MG63 (cell line): ENCODE measurements around the gene TIMP3. TPM values are rescaled to one million over a fixed set of nuclear protein-coding genes. Genes with fewer than 3 reads are reported as not detected.

Experiments
- DNase-seq: peaks from one replicate; pipeline ENCODE4 v3.0.0-alpha.2; 2020
- H3K27me3 ChIP-seq: fragments of 250-450 bp; sonication (Bioruptor Pico); 2 replicates; pipeline ENCODE4 v1.5.1; 2020; ENCODE audit warnings: mild to moderate bottlenecking, moderate library complexity
- H3K36me3 ChIP-seq: fragments of 250-450 bp; sonication (Bioruptor Pico); 2 replicates; pipeline ENCODE4 v1.5.1; 2020; ENCODE audit warnings: mild to moderate bottlenecking, moderate library complexity
- H3K4me3 ChIP-seq: fragments of 250-450 bp; sonication (Bioruptor Pico); 2 replicates; pipeline ENCODE4 v1.5.1; 2020; ENCODE audit warnings: mild to moderate bottlenecking, moderate library complexity
- H3K9me3 ChIP-seq: fragments of 250-450 bp; sonication (Bioruptor Pico); 2 replicates; pipeline ENCODE4 v1.5.1; 2020; ENCODE audit warnings: mild to moderate bottlenecking, moderate library complexity
- total RNA-seq: library from RNA; depleted of rRNA; stranded (reverse); fragments of >200 nt; shearing (Covaris generic); gene quantifications from 2 replicates; pipeline ENCODE4 v1.2.3, GENCODE V29; 2014; ENCODE audit warnings: low replicate concordance

The TIMP3 gene
- total RNA-seq, 1 experiment from 2014 or later, result 63.3 TPM

- Histone ChIP-seq H3K9me3 (no peaks in the 10 kb centered on the region), H3K36me3 (no peaks in the 10 kb centered on the region), H3K27me3 (no peaks in the 10 kb centered on the region), H3K4me3 (no peak overlapping the region)
- no peak for DNase-seq
These were observed 72.9 kb downstream of the TIMP3 start for GRCh38 chr22:32874385-32874784.

GRCh38 chr22:32874976-32875375 lies 73.5 kb downstream of the TIMP3 start:
- H3K36me3 ChIP-seq, result no peaks in the 10 kb centered on the region
- no peak overlapping the region for H3K4me3 ChIP-seq
- H3K27me3 ChIP-seq, result no peaks in the 10 kb centered on the region
- DNase-seq, result no peak
- no peaks in the 10 kb centered on the region for H3K9me3 ChIP-seq

GRCh38 chr22:32876516-32876915 lies 75.0 kb downstream of the TIMP3 start:
- Histone ChIP-seq H3K9me3 (no peaks in the 10 kb centered on the region), H3K27me3 (no peaks in the 10 kb centered on the region), H3K4me3 (no peak overlapping the region), H3K36me3 (no peaks in the 10 kb centered on the region)
- no peak for DNase-seq

GRCh38 chr22:32877196-32877595 lies 75.7 kb downstream of the TIMP3 start:
- no peak overlapping the region for H3K4me3 ChIP-seq
- DNase-seq, result no peak
- H3K36me3 ChIP-seq, result no peaks in the 10 kb centered on the region
- no peaks in the 10 kb centered on the region for H3K27me3 ChIP-seq
- H3K9me3 ChIP-seq, result no peaks in the 10 kb centered on the region

- Histone ChIP-seq H3K36me3 (no peaks in the 10 kb centered on the region), H3K9me3 (no peaks in the 10 kb centered on the region), H3K27me3 (no peaks in the 10 kb centered on the region), H3K4me3 (no peak overlapping the region)
- DNase-seq, result no peak
These were observed 78.0 kb downstream of the TIMP3 start for GRCh38 chr22:32879550-32879949.

- DNase-seq, result no peak
- Histone ChIP-seq H3K9me3 (no peaks in the 10 kb centered on the region), H3K36me3 (no peaks in the 10 kb centered on the region), H3K27me3 (no peaks in the 10 kb centered on the region), H3K4me3 (no peak overlapping the region)
These were observed 78.6 kb downstream of the TIMP3 start for GRCh38 chr22:32880061-32880460.

GRCh38 chr22:32880505-32880892 lies 79.0 kb downstream of the TIMP3 start:
- Histone ChIP-seq H3K36me3 (no peaks in the 10 kb centered on the region), H3K4me3 (no peak overlapping the region), H3K27me3 (no peaks in the 10 kb centered on the region), H3K9me3 (no peaks in the 10 kb centered on the region)
- DNase-seq, result no peak

GRCh38 chr22:32880893-32881596 lies 79.5 kb downstream of the TIMP3 start:
- Histone ChIP-seq H3K9me3 (no peaks in the 10 kb centered on the region), H3K27me3 (no peaks in the 10 kb centered on the region), H3K36me3 (no peaks in the 10 kb centered on the region), H3K4me3 (no peak overlapping the region)
- no peak for DNase-seq

- Histone ChIP-seq H3K36me3 (no peaks in the 10 kb centered on the region), H3K9me3 (no peaks in the 10 kb centered on the region), H3K4me3 (no peak overlapping the region), H3K27me3 (no peaks in the 10 kb centered on the region)
- DNase-seq, result no peak
These were observed 80.9 kb downstream of the TIMP3 start for GRCh38 chr22:32882360-32882755.

- H3K36me3 ChIP-seq, result no peaks in the 10 kb centered on the region
- no peak overlapping the region for H3K4me3 ChIP-seq
- no peak for DNase-seq
- H3K9me3 ChIP-seq, result no peaks in the 10 kb centered on the region
- no peaks in the 10 kb centered on the region for H3K27me3 ChIP-seq
These were observed 81.4 kb downstream of the TIMP3 start for GRCh38 chr22:32882774-32883530.

GRCh38 chr22:32887324-32887980 lies 85.9 kb downstream of the TIMP3 start:
- H3K4me3 ChIP-seq, result no peak overlapping the region
- no peaks in the 10 kb centered on the region for H3K36me3 ChIP-seq
- H3K27me3 ChIP-seq, result no peaks in the 10 kb centered on the region
- no peaks in the 10 kb centered on the region for H3K9me3 ChIP-seq
- DNase-seq, result no peak

- Histone ChIP-seq H3K36me3 (no peaks in the 10 kb centered on the region), H3K9me3 (no peaks in the 10 kb centered on the region), H3K27me3 (no peaks in the 10 kb centered on the region), H3K4me3 (no peak overlapping the region)
- DNase-seq, result no peak
These were observed 87.5 kb downstream of the TIMP3 start for GRCh38 chr22:32888976-32889375.

- H3K36me3 ChIP-seq, result no peaks in the 10 kb centered on the region
- H3K9me3 ChIP-seq, result no peaks in the 10 kb centered on the region
- no peaks in the 10 kb centered on the region for H3K27me3 ChIP-seq
- no peak overlapping the region for H3K4me3 ChIP-seq
- DNase-seq, result no peak
These were observed 95.4 kb downstream of the TIMP3 start for GRCh38 chr22:32896891-32897290.

- no peak overlapping the region for H3K4me3 ChIP-seq
- H3K36me3 ChIP-seq, result no peaks in the 10 kb centered on the region
- H3K27me3 ChIP-seq, result no peaks in the 10 kb centered on the region
- DNase-seq, result no peak
- H3K9me3 ChIP-seq, result no peaks in the 10 kb centered on the region
These were observed 95.9 kb downstream of the TIMP3 start for GRCh38 chr22:32897400-32897799.

- Histone ChIP-seq H3K27me3 (no peaks in the 10 kb centered on the region), H3K4me3 (no peak overlapping the region), H3K36me3 (no peaks in the 10 kb centered on the region), H3K9me3 (no peaks in the 10 kb centered on the region)
- no peak for DNase-seq
These were observed 99.6 kb downstream of the TIMP3 start for GRCh38 chr22:32900886-32901635.

GRCh38 chr22:32901925-32902324 lies 100.4 kb downstream of the TIMP3 start:
- no peak for DNase-seq
- Histone ChIP-seq H3K4me3 (no peak overlapping the region), H3K27me3 (no peaks in the 10 kb centered on the region), H3K9me3 (no peaks in the 10 kb centered on the region), H3K36me3 (no peaks in the 10 kb centered on the region)

- no peaks in the 10 kb centered on the region for H3K27me3 ChIP-seq
- DNase-seq, result no peak
- H3K36me3 ChIP-seq, result no peaks in the 10 kb centered on the region
- H3K9me3 ChIP-seq, result no peaks in the 10 kb centered on the region
- H3K4me3 ChIP-seq, result no peak overlapping the region
These were observed 102.0 kb downstream of the TIMP3 start for GRCh38 chr22:32903507-32903906.
